Stimulated activated CD4-positive, alpha-beta T cell treated with anti-CD3 and anti-CD28 coated beads, Interleukin-12 subunit alpha, Interleukin-12 subunit beta, amount 100 ng/mL, for 24 hours (primary cell): ENCODE results near the gene C9orf72.
A peak's percentile ranks its signal among the peaks of the same experiment; 100 is the strongest.

ENCODE experiments used
- DNase-seq, 2 experiments: peaks; one replicate each; pipeline ENCODE4 v3.0.0-alpha.2; 2020; ENCODE audit warnings: low read depth in 2 of 2

C9orf72 gene

GRCh38 chr9:27539479-27540441 is 33.5 kb downstream of the C9orf72 start:
- no peak for DNase-seq

- no peak for DNase-seq
Observed at GRCh38 chr9:27538647-27539046, 34.6 kb downstream of the C9orf72 start.

GRCh38 chr9:27537756-27538155 is 35.5 kb downstream of the C9orf72 start:
- DNase-seq: no peak

GRCh38 chr9:27537027-27537435 is 36.2 kb downstream of the C9orf72 start:
- DNase-seq: no peak

GRCh38 chr9:27536168-27536567 is 37.1 kb downstream of the C9orf72 start:
- no peak for DNase-seq

- DNase-seq: no peak
Observed at GRCh38 chr9:27535701-27536118, 37.6 kb downstream of the C9orf72 start.

- DNase-seq: no peak
Observed at GRCh38 chr9:27534658-27535209, 38.5 kb downstream of the C9orf72 start.

- DNase-seq: no peak
Observed at GRCh38 chr9:27534131-27534530, 39.1 kb downstream of the C9orf72 start.

GRCh38 chr9:27533311-27533710 is 40.0 kb downstream of the C9orf72 start:
- no peak for DNase-seq

GRCh38 chr9:27532046-27532445 is 41.2 kb downstream of the C9orf72 start:
- DNase-seq: no peak

- DNase-seq: no peak
Observed at GRCh38 chr9:27530915-27531755, 42.1 kb downstream of the C9orf72 start.

- peak; percentile 54 to 70 for DNase-seq
Observed at GRCh38 chr9:27529316-27530278, 43.7 kb downstream of the C9orf72 start, which contains the start of gene MOB3B. TSS of gene MOB3B (minus strand) at chr9:27529814. CDS start at chr9:27455550, 74,264 bp downstream.

- peak; percentile 7 to 26 for DNase-seq
Observed at GRCh38 chr9:27528886-27529315, 44.4 kb downstream of the C9orf72 start.

- DNase-seq: peak; percentile 15 to 45
Observed at GRCh38 chr9:27528076-27528885, 45.0 kb downstream of the C9orf72 start.

- no peak for DNase-seq
Observed at GRCh38 chr9:27527702-27528075, 45.6 kb downstream of the C9orf72 start.

- no peak for DNase-seq
Observed at GRCh38 chr9:27524236-27524635, 49.0 kb downstream of the C9orf72 start, which contains the start of gene IFNK. TSS of gene IFNK (plus strand) at chr9:27524290. CDS start at chr9:27524337, 47 bp downstream.

- DNase-seq: no peak
Observed at GRCh38 chr9:27523141-27523540, 50.1 kb downstream of the C9orf72 start.

GRCh38 chr9:27520986-27521385 is 52.3 kb downstream of the C9orf72 start:
- DNase-seq: no peak

GRCh38 chr9:27519466-27520465 is 53.5 kb downstream of the C9orf72 start:
- DNase-seq: no peak
